ENCODE measurements around the gene NOS1. TPM values are rescaled to one million over a fixed set of nuclear protein-coding genes. Genes with fewer than 3 reads are reported as not detected.

Gene NOS1
- total and polyA plus RNA-seq, 2 experiments from 2014 or later, result 0.63 to 3.0 TPM

- Histone ChIP-seq H3K4me1 (ENCODE audit: insufficient read depth) (peaks cover 5% of the 10 kb centered on the region), H3K4me2 (no peak overlapping the region), H3K4me3 (no peak overlapping the region), H2AFZ (no peak overlapping the region), H3K27me3 (ENCODE audit: insufficient read depth) (no peaks in the 10 kb centered on the region), H3K27ac (ENCODE audit: low read depth) (no peak overlapping the region), H3K9me2 (ENCODE audit: insufficient read depth) (no peaks in the 10 kb centered on the region), H3K36me3 (ENCODE audit: insufficient read depth) (no peaks in the 10 kb centered on the region), H3F3A (replicated peaks; ENCODE audit: low read depth) (no peaks in the 10 kb centered on the region), H4K20me1 (replicated peaks; ENCODE audit: insufficient read depth) (no peaks in the 10 kb centered on the region), H3K79me2 (replicated peaks; ENCODE audit: insufficient read depth) (no peaks in the 10 kb centered on the region)
- H3K36me3 Mint-ChIP-seq (ENCODE audit: low read depth), result no peaks in the 10 kb centered on the region
- H3K4me3 Mint-ChIP-seq, result no peak overlapping the region
- no peak for ATAC-seq
- peaks cover 14% of the 10 kb centered on the region for H3K27me3 Mint-ChIP-seq (ENCODE audit: insufficient read depth, low read depth, poor library complexity)
- no peak for DNase-seq (ENCODE audit: low spot score)
- H3K9me3 Mint-ChIP-seq, result no peaks in the 10 kb centered on the region
- H3K27ac Mint-ChIP-seq, result no peak overlapping the region
- TF ChIP-seq STAT1 (IDR thresholded peaks at IDR 0.05; ENCODE audit: unreplicated experiment) (no peak), REST (IDR thresholded peaks at IDR 0.05; ENCODE audit: unreplicated experiment) (no peak), ZNF114 (CRISPR knock-in tag; IDR thresholded peaks at IDR 0.05) (no peak)
- peaks cover 12% of the 10 kb centered on the region; the same call in 2 of the 3 replicates for H3K4me1 Mint-ChIP-seq
Observed at GRCh38 chr12:117213295-117213808, 148.1 kb downstream of the NOS1 start.

- Mint-ChIP-seq H3K36me3 (ENCODE audit: low read depth) (no peaks in the 10 kb centered on the region; the same call in 2 of the 3 replicates), H3K27ac (no peak overlapping the region), H3K27me3 (ENCODE audit: insufficient read depth, low read depth, poor library complexity) (peaks cover 14% of the 10 kb centered on the region), H3K9me3 (no peaks in the 10 kb centered on the region), H3K4me1 (peaks cover 18% of the 10 kb centered on the region), H3K4me3 (no peak overlapping the region)
- Histone ChIP-seq H2AFZ (no peak overlapping the region), H3K27me3 (ENCODE audit: insufficient read depth) (no peaks in the 10 kb centered on the region), H3K4me3 (no peak overlapping the region), H3K4me2 (no peak overlapping the region), H3K36me3 (ENCODE audit: insufficient read depth) (no peaks in the 10 kb centered on the region), H3K4me1 (ENCODE audit: insufficient read depth) (peaks cover 8% of the 10 kb centered on the region), H3K27ac (ENCODE audit: low read depth) (no peak overlapping the region), H4K20me1 (replicated peaks; ENCODE audit: insufficient read depth) (no peaks in the 10 kb centered on the region), H3F3A (replicated peaks; ENCODE audit: low read depth) (no peaks in the 10 kb centered on the region), H3K9me2 (ENCODE audit: insufficient read depth) (no peaks in the 10 kb centered on the region), H3K79me2 (replicated peaks; ENCODE audit: insufficient read depth) (no peaks in the 10 kb centered on the region)
- peak; percentile 98 to 99 for TF ChIP-seq CTCF (conservative IDR thresholded peaks at IDR 0.05; ENCODE audit: low read depth in 2 of 2)
- no peak for TF ChIP-seq ETS1 (IDR thresholded peaks at IDR 0.05)
- TF ChIP-seq EZH2 (IDR thresholded peaks at IDR 0.05; ENCODE audit: low read depth, unreplicated experiment), result no peak
- peak; percentile 91 for ATAC-seq
- DNase-seq (ENCODE audit: low spot score), result peak; percentile 91
Observed at GRCh38 chr12:117212563-117213190, 148.7 kb downstream of the NOS1 start.
